Colonic mucosa (tissue), 4 donors: ENCODE measurements around the gene RUFY4. TPM values are rescaled to one million over a fixed set of nuclear protein-coding genes. Genes with fewer than 3 reads are reported as not detected.

ENCODE experiments used
- DNase-seq: peaks from one replicate; pipeline ENCODE4 v3.0.0-alpha.2; 2020
- H3K27ac ChIP-seq: fragments of 200-600 bp; one replicate; pipeline ENCODE4 v1.8.0; 2021
- H3K27me3 ChIP-seq: fragments of 200-600 bp; one replicate; pipeline ENCODE4 v1.8.0; 2021
- H3K36me3 ChIP-seq: fragments of 200-600 bp; one replicate; pipeline ENCODE4 v1.8.0; 2021
- H3K4me1 ChIP-seq: fragments of 200-600 bp; one replicate; pipeline ENCODE4 v1.8.0; 2021; ENCODE audit warnings: mild to moderate bottlenecking
- H3K4me3 ChIP-seq: fragments of 200-600 bp; one replicate; pipeline ENCODE4 v1.8.0; 2021
- H3K9ac ChIP-seq, 2 donors: one replicate each; pipeline ENCODE4 v1.7.0; 2013; ENCODE audit warnings: control low read depth in 2 of 2, low read depth in 2 of 2, low read length in 2 of 2
- H3K9me3 ChIP-seq: fragments of 200-600 bp; one replicate; pipeline ENCODE4 v1.8.0; 2021
- intact Hi-C: fragments of 100-400 bp; cut with DNase I; formaldehyde crosslinking; loops from one replicate; pipeline ENCODE4 v1.14.1; 2022
- total RNA-seq, 2 donors: library from RNA; stranded (reverse); fragmentation: NEBNext Ultra II Directional in 1 of 2; extraction: Animal tissue kit (Norgen Biotek cat#: 25700) in 1 of 2; gene quantifications; one replicate each; pipeline ENCODE4 v1.2.1, GENCODE V29; 2021
- TF ChIP-seq, protein P1 (sequence below): fragments of 200-600 bp; IDR thresholded peaks from one replicate; pipeline ENCODE4 v1.8.0; 2022; ENCODE audit warnings: antibody characterized with exemption, mild to moderate bottlenecking
- donor health status: healthy.
- donor health status: DM: no; HTN: no; CAD: no.
- donor health status: DM: no; HTN: no; CAD: no.

Gene RUFY4
- total RNA-seq, 2 donors from 2014 or later: not detected

DNA sequence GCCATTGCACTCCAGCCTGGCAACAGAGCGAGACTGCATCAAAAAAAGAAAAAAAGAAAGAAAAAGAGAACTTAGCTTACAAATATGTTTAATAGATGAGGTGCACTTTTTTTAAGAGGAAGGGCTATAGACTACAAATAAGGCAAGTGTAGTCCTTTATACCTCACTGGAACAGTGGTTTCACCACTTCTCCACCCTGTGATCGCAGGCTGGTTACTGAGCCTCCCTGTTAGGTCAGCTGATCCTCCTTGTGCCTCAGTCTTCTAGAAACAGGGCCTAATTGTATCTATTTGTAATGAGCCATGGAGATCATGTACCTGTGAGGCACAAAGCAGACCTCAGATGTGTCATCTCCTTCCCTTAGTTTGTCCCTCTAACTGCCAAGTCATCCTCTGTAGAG is 61.3 kb downstream of the RUFY4 start:
- no peaks in the 10 kb centered on the region for H3K9me3 ChIP-seq
- H3K4me3 ChIP-seq: no peak overlapping the region
- no peak overlapping the region for H3K9ac ChIP-seq
- no peaks in the 10 kb centered on the region for H3K4me1 ChIP-seq
- no peaks in the 10 kb centered on the region for H3K27me3 ChIP-seq
- TF ChIP-seq, protein P1, sequence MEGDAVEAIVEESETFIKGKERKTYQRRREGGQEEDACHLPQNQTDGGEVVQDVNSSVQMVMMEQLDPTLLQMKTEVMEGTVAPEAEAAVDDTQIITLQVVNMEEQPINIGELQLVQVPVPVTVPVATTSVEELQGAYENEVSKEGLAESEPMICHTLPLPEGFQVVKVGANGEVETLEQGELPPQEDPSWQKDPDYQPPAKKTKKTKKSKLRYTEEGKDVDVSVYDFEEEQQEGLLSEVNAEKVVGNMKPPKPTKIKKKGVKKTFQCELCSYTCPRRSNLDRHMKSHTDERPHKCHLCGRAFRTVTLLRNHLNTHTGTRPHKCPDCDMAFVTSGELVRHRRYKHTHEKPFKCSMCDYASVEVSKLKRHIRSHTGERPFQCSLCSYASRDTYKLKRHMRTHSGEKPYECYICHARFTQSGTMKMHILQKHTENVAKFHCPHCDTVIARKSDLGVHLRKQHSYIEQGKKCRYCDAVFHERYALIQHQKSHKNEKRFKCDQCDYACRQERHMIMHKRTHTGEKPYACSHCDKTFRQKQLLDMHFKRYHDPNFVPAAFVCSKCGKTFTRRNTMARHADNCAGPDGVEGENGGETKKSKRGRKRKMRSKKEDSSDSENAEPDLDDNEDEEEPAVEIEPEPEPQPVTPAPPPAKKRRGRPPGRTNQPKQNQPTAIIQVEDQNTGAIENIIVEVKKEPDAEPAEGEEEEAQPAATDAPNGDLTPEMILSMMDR: no peak
- no peaks in the 10 kb centered on the region for H3K36me3 ChIP-seq
- intact Hi-C loops: no loop called here
- H3K27ac ChIP-seq: no peak overlapping the region
- no peak for DNase-seq

DNA sequence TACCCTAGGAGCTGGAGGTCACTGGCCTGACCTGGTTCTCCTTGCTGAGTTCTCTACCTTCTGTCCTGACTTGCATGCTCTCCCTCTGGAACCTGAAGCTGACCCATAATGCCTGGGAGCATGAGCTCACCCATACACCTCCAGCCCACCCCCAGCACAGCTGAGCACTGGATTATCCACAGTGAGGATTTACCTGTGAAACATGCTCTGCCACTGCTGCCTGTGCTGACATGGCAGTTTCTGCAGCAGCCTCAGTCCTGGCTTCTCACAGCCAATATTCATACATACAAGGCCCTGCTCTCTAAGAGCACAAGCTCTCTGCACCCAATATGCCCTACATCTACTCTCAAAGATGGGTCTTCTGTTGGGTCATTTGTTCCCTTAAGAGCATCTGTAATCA is 61.8 kb downstream of the RUFY4 start:
- Histone ChIP-seq H3K27me3 (no peaks in the 10 kb centered on the region), H3K9me3 (no peaks in the 10 kb centered on the region), H3K4me3 (no peak overlapping the region), H3K4me1 (no peaks in the 10 kb centered on the region), H3K9ac (no peak overlapping the region), H3K36me3 (no peaks in the 10 kb centered on the region), H3K27ac (no peak overlapping the region)
- intact Hi-C loops: no loop called here
- TF ChIP-seq, protein P1: no peak
- no peak for DNase-seq

DNA sequence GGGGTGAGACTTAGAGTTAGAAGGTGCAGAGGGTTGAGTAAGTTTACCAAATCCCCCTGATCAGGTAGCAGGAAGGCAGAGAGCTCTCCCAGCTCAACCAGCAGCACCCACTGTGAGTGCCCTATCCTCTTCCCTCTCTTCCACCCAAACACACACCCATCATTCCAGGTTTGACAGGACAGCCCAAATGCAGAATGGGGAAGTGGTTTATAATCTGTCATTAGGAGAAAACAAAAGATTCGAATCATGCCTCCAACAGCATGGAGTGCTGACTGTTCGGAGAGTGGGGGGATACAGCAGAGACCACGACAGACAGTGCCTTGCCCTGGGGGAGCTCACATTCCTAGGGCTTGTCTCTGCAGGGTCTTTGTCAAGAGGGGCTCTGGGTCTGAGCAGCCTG is 68.5 kb downstream of the RUFY4 start:
- no peak overlapping the region for H3K27ac ChIP-seq
- TF ChIP-seq, protein P1: no peak
- H3K4me3 ChIP-seq: no peak overlapping the region
- H3K36me3 ChIP-seq: no peaks in the 10 kb centered on the region
- no peak overlapping the region for H3K9ac ChIP-seq
- H3K27me3 ChIP-seq: no peaks in the 10 kb centered on the region
- no peaks in the 10 kb centered on the region for H3K9me3 ChIP-seq
- H3K4me1 ChIP-seq: no peaks in the 10 kb centered on the region
- intact Hi-C loops: no loop called here
- no peak for DNase-seq

DNA sequence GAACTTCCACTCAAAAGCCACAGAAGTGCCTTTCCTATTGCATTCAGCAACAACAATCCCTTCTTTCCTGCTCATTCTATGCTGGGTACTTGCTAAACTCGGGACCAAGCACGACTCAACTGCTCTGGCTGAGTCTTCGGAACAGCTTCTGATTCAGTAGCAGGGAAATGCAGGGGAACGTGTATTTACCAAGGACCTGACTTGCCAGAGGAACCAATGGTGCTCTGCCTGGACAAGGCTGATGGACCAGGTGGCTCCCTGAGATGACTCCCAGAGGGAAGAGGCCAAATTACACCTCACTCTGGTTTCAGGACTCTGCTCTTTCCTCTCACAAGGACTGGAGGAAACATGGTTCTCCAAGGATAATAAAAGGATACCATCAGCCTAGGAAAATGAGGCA is 69.0 kb downstream of the RUFY4 start:
- Histone ChIP-seq H3K4me1 (no peaks in the 10 kb centered on the region), H3K4me3 (no peak overlapping the region), H3K27ac (no peak overlapping the region), H3K27me3 (no peaks in the 10 kb centered on the region), H3K9me3 (no peaks in the 10 kb centered on the region), H3K36me3 (no peaks in the 10 kb centered on the region), H3K9ac (no peak overlapping the region)
- intact Hi-C loops: no loop called here
- DNase-seq: no peak
- TF ChIP-seq, protein P1: no peak

Other genes with a start within 250 kb of the RUFY4 start
- 100 to 1,000 TPM in 1 of 2 donors, 10 to 100 TPM in 1; 20.6 to 164 TPM for gene TNS1, start 66.3 kb upstream of the RUFY4 start, total RNA-seq
- gene CXCR2, start 56.8 kb downstream of the RUFY4 start, total RNA-seq: under 1 TPM; 0.07 to 0.35 TPM
- under 1 TPM in 1 of 2 donors, not detected in 1; 0.13 TPM for gene CXCR1, start 97.7 kb downstream of the RUFY4 start, total RNA-seq
- gene ARPC2, start 147.9 kb downstream of the RUFY4 start, total RNA-seq: 100 to 1,000 TPM; 282 to 346 TPM
- 1 to 10 TPM; 1.1 to 1.3 TPM for gene GPBAR1, start 191.8 kb downstream of the RUFY4 start, total RNA-seq
- gene AAMP, start 200.9 kb downstream of the RUFY4 start, total RNA-seq: 100 to 1,000 TPM in 1 of 2 donors, 10 to 100 TPM in 1; 96.1 to 137 TPM
- gene PNKD, start 201.3 kb downstream of the RUFY4 start, total RNA-seq: 100 to 1,000 TPM; 109 to 136 TPM
- 100 to 1,000 TPM; 273 to 375 TPM for gene TMBIM1, start 223.2 kb downstream of the RUFY4 start, total RNA-seq